Measurements from ENCODE around the gene PPARG.

GRCh38 chr3:12424635-12425319, 135.9 kb downstream of the PPARG start:
- TF ChIP-seq POLR2A (IDR thresholded peaks at IDR 0.05) (no peak), CTCF (IDR thresholded peaks at IDR 0.05) (no peak)

Data from body of pancreas (tissue), 4 donors.